Superior temporal gyrus (tissue), 1 donor: ENCODE data around the gene SYTL2.
A peak's percentile ranks its signal among the peaks of the same experiment; 100 is the strongest.

Experiments
- DNase-seq: peaks from one replicate; pipeline ENCODE4 v3.0.0-alpha.2; 2016; ENCODE audit errors: extremely low spot score

SYTL2 gene

DNA sequence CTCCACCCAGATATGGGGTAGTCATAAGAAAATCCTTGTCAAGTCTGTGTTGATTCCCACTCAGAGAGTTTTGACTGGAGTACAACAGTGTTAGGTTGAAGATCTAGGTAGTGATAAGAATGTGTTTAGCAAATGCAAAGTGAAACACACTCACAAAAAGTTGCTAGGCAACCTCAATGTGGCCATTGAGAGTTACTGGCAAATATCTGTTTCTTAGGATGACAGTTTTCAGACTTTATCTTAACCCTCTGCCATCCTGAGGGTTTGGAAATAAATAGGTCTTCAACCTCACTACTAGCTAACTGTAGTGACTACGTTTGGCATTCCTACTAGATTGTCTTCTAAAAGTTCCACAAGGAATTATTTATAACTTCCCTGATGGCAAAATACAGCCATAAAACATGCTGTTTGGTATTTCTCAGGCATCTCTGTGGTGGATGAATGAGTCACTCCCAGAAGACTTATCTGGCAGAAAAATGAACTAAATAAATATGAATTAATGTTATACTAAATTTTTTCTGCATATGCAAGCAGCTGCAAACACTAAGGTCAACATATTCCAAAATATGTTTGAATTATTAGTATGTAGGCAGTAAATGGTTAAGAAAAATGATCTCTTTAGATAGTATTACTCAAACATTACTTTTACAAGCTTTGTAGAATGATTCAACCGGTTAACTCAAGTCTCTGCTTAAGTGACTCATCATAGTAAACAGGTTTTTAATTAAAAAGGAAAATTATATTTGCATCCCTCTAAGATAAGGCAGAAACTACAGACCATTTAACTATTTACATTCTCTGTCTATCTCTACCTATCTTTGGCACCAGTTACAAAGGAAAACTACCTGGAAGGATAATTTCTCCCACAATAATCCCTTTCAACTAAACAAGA is 17.1 kb upstream of the SYTL2 start:
- DNase-seq = no peak

DNA sequence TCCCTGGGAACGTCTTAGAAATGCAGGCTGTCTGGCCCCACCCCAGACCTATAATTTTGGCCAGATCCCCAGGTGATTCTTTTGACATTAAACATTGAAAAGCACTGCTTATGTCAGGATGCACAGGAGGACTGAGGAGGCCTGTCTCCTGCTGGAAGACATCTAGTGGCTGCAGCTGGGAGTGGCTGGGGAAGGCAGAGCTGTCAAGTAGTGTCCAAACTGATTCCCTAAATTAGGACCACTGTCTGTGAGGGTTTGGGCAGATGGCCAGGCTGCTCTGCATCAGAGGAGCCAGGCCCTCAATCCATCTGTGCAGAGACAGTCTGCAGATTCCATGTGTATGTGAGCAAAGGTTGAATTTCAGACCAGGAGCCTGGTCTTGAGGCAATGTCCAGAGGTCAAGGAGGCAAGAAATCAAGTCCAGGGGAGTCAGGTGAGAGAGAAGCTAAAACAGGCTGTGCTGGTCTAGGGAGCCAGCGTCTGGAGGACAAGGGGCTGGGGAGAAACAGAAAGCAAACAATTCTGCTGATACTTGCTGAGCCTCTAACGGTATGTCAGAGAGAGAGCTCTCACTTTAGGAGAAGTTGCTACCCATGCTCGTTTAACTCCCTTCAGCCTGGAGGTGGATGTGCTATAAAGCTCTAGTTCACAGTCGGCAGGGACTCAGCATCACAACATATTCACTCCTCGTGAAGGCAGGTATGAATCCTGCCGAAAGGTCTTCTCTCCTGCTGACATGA is 15.3 kb upstream of the SYTL2 start:
- DNase-seq = peak; percentile 50

DNA sequence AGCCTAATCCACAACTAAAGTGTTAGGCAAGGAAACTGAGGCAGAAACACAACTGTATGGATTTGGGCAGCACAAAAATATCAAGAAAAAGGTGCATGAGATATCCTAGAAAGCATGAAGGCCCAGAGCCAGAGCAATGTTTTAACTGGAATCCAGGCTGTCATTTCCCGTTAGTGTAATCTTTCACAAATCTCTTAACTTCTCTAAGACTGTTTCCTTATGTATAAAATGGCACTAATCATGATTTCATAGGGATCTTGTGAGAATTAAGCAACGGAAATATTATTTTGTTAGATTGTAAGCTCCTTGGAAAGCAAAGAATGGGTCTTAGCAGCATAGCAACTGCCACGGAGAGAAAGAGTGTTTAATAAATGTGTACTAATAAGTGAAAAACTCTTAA is 14.7 kb upstream of the SYTL2 start:
- DNase-seq = no peak

DNA sequence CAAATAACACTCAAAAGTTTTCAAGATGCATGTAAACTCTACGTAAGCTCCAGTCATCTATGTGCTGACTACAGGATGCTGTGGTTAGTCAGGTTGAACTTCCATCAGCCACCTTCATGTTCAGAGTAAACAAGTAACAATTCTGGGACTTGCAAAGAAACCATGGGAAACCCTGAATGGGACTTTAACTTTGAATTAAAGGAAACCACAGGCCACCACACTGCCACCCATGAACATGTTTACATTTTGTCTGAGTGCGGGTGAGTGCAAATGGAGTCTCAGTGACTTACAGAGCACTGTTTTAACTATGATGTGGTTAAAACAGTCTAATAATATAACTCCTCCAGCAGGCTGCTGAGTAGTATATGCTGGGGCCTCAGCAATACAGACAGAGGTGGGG is 12.9 kb upstream of the SYTL2 start:
- DNase-seq = no peak

DNA sequence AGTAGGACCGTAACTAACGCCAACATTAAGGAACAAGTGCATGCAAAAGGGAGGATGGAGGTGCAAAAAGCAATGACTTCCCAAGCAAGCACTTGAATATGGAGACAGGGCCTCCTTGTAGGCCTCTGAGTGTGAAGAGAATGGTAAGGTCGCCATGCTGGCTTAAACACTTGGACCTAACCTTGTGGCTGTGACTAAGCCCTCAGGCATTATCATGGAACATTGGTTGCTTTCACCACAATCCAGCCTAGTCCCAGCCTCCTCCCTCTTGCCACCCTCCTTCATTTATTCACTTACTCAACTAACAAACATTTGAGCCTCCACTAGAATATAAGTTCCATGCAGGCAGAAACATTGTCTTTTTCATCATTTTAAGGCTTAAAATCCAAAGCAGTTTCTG is 11.9 kb upstream of the SYTL2 start:
- DNase-seq = no peak

DNA sequence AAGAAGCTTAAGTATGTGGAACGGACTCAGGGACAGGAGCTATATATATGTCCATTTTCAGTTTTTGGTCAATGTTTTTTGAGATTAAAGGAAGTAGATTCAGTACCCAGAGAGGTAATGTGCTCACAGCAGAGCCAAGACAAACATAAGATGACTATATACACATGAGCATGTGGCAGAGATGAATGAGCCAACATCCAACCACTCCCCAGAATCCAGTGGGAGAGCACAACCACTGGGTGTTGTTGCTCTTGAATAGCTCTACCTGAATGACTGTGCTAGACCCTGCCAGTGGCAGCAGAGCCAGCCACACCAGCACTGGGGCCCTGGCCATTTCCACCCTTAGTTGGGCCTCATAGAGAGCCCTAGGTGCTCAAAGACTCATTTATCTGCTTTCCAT is 10.7 kb upstream of the SYTL2 start:
- DNase-seq = no peak

DNA sequence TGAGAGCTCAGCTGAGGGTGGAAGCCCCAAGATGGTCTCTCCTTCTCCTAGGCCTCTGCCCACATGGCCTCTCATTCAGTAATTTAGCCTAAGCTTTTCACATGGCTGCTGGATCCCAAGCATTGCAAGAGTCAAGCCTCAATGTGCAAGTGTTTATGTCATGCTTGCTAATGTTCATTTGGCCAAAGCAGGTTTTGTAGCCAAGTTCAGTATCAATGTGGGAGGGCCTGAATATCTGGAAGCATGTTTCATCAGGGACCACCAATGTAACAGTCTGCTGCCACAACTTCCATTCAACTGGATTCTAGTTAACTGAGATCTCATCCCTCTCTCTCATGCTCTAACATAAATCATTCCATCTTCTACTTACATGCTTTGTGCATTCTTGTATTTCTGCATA is 8.5 kb upstream of the SYTL2 start:
- no peak for DNase-seq

DNA sequence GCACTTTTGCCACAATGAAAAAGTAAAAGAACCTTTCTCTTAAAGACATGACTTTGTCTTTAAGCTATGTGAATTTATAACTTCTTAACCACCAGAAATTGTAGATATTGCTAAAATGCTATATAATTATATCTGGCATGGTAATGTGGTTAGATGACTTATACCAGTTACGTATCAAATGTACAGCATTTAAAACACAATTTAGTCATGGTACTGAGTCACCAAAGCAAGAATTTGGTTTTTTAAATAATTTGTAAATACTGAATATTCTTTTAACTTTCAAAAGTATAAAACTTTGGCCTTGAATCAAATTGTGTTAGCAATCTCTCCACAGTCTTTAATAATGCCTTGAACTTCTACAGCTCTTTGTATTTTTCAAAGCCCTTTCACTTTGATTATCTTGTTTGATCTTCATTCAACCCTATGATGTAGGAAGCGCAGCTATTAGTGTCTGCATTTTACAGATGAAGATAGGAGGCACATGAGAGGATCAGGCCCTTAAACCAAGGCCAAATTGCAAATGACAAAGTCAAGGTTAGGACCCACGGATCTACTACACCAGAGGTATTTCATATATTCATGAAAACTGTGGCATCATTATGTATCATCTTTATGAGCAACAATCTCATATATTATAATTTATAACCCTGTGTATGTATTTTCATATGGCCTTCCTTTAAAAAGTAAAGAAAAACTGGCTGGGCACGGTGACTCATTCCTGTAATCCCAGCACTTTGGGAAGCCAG is 4.4 kb upstream of the SYTL2 start:
- DNase-seq = no peak

DNA sequence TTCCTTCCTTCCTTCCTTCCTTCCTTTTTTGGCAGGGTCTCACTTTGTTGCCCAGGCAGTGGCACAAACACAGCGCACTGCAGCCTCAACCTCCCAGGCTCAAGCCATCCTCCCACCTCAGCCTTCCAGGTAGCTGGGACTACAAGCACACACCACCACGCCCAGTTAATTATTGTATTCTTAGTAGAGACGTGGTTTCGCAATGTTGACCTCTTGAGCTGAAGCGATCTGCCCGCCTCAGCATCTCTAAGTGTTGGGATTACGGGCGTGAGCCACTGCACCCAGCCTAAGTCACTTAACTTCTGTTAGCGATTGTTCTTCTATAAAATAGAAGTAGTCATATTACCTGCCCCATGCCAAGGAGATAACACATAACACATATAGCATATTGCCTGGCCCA is 2.8 kb upstream of the SYTL2 start:
- no peak for DNase-seq

DNA sequence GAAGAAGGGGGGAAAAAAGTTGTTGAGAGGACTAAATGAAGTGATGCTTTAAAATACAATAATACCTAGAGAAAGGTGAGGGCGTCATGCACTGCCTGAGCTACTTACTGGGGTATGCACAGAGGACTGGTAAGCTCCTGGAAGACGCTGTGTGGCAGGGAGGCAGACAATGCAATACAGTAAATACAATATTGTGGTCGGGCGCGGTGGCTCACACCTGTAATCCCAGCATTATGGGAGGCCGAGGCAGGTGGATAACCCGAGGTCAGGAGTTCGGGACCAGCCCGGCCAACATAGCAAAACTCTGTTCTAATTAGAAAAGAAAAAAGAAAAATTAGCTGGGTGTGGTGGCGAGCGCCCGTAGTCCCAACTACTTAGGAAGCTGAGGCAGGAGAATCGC is 683 bp upstream of the SYTL2 start:
- DNase-seq = no peak

DNA sequence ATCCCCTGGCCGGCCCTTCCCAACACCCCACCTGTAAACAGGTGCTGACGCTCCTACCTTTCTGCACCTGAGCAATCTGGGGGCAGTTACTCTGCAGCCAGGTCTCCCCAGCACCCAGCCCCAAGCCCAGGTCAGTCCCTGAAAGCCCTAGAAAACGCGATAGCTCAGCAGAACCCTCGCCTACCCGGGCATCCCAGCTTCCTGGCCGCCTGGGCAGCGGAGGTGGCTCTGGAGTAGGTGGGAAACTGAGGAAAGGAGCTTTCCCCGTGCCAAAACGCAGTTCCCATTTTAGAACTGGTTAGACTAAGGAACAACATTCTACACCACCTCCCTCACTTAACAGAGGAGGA is 445 bp downstream of the SYTL2 start:
- peak; percentile 40 for DNase-seq

DNA sequence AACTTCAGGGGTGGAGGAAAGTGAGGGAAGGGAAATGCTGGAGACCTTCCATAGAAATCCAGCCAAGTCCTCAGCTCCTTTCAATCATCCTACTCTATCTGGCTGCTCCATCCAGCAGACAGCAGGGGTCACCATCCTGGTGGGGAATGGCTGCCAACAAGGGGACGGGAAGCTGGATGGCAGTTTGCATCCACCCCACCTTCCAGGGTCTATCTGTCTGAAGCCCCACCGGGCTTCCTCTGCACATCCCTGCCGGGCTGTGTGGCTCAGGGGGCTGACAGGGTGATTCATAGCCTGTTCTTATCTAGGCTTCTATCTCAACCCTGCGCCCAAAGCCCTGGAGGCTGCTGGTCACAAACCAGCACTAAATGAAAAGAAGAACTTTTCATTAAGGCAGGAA is 1.1 kb downstream of the SYTL2 start:
- DNase-seq = peak; percentile 52

DNA sequence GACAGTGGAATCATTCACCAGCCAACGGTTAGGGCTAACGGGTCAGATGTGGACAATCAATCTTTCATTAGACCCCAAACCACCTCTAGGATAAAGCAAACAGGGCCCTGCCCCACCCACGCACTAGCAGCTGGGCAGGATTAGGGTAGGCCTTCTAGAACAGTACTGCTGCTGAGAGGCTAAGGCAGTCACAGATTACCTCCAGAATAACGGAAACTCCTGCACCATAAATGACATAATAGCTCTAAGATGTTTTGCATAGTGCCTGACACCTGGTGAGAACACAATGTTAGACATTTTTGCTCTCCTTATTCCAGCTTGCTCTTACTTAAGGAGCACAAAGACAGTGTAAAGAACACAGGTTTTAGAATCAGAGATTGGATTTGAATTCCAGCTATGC is 1.8 kb downstream of the SYTL2 start:
- peak; percentile 44 for DNase-seq

DNA sequence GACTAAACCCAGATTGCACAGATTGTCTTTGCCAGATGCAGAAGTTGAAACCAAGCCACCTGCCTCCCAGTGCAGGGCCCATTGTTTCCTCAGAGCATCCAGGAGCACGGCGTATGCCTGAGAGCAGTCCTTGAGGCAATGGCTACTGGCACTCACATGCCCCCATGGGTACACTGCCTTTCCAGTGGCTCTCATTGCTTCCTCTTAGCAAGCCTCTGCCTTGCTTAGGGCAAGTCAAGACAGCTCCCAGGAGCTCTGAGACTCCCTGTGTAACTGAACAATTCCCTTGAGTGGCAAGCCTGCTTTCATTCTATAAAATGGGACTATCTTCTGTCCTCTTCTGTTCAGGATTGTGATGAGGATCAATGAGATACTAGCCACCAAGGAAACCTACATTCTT is 4.1 kb downstream of the SYTL2 start:
- DNase-seq = no peak

DNA sequence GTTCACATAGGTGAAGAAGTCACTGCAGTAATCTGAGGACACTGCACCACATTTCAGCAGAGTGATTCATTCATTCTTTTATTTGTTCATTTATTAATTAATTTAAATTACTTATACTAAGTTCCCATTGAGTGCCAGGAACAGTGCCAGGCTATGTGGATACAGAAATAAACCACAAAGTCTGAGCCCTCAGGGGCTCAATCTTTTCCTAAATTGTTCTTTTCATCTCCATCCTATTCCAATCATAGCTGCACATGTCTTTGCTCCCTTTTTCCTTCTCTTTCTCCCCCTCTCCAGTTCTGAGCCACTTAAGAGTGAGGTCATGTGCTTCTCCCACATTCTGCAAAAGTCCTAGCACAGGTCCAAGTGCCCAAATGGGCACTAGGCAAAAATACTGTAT is 4.9 kb downstream of the SYTL2 start:
- no peak for DNase-seq

DNA sequence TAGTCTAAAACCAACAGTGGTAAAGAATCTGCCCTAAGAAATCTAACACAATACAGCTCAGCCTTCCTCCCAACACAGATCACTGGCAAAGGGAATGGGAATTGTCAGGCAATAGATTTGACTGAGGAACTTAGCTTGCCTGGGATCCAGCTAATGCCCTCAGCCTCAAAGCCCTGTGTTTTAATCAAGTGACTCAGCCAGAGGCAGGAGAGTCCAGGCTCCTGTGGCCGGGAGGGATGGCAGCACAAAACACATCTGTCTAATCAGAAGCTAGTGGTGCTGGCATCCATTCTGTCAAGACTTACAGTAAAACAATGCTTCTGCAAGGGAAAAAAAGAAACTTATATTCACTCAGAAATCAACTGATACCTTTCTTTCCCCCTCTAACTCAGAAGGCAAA is 5.6 kb downstream of the SYTL2 start:
- no peak for DNase-seq

DNA sequence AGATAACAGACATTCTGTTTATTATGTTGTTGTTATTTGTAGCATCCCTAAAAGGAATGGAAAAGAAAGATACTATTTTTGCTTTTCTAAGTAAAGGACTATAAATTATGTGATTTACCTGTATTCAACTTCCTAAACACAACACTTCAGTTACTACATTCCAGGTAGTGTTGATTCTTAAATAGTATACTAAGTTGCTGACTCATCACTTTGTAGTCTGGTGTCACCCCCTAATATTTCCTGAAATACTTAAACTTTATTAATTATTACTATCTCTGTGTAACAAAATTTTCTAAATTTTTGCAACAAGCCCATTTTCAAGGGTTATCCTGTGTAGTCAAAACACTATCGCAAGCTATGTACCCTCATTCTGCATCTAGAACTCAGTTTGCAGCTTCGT is 7.0 kb downstream of the SYTL2 start:
- DNase-seq = no peak

DNA sequence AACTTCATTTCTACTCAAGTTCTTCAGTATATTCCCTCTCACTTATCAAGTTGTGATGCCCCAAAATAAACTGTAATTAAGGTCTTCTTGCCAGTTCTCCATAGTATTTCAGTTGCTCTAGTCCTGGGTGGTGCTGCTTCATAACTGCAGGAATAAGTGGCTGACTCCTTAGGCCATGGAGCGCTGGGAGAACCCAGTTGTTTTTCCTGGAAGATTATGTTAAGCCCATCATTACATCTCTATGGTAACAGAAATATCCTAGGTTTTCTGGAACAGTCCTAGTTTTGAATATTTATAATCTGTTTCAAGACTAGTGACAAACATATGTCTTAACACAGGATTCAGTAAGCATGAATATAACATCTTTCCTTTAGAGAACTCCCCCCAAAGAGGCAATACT is 7.6 kb downstream of the SYTL2 start:
- no peak for DNase-seq

DNA sequence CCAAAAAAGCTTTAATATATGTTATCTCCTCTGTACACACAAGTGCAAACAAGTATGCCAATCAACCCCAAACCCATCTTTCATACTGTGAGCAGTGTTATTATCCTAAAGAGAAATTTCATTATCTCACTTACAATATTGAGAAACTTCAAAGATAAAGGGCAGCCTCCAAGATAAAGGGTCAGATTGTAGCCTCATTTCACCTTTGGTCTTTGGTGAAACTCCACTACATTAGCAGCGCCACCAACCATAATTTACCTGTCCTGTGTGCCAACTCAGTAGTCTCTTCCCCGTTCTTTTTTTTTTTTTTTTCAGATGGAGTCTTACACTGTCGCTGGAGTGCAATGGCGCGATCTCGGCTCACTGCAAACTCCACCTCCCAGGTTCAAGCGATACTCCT is 9.4 kb downstream of the SYTL2 start:
- DNase-seq = no peak

DNA sequence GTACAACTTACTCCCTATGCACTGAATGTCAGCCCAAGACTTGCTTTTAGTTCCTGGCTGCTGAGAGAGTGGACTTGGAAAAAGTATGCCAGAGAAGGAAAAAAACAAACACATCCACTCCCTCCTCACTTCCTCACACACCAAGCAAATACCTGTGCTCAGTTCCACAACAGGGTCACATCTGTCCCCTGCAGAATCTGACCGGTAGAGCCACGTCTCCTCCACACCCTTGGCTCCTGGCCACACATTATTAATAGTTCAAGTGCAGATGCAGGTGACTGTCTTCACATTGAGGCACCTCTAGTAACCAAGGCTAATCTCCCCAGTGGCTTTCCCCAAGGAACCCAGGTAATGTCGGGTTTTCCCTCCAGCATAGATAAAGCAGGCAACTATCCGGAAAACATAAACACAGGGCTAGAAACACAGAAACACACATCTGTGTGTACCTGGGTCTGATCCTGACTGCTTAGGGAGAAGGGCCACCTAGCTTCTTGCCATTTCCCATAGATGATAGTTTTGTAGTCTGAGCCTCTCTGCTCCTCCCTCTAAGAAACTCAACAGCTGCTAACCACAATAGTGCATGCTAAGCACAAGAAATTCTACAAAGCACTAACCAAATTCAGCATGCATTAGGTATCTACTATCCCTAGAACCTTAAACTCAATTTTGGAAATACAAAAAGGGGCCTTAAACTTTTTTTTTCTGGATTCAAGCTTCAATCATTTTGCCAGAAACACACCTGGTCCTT is 10.2 kb downstream of the SYTL2 start:
- DNase-seq = no peak

DNA sequence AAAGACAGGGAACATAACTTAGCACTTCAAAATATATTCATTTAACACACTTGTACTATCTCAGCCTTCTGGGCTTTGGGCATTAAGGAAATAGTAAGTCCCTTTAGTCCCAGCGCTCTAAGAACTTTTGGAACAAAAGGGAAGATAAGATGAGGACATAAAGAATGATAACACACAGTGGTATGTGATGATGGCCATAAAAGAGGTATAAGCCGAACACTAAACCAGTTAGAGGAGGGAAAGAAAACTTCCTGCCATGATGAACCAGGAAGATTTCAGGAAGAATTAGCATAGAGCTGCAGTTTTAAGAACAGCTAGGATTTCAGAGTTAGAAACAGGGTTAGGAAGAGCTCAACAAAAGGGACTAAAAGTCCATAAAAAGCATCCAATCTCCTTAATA is 11.8 kb downstream of the SYTL2 start:
- no peak for DNase-seq

DNA sequence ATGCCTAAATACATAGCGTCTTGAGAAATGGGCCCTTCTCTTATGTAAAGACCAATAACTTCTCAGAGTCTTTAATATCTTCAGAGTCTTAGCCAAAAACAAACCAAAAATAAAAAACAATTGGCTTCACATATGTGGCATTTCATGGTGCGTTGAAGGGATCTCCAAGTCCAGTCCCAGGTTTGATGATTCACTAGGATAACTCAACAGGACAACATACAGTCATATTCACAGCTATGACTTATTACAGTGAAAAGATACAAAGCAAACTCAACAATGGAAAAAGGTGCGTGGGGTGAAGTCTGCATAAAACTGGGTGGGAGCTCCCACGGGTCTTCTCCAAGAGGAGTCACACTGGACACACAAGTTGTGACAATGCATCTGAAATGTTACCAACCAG is 12.6 kb downstream of the SYTL2 start:
- no peak for DNase-seq
